ENCODE measurements around the gene CD79B. TPM values are rescaled to one million over a fixed set of nuclear protein-coding genes. Genes with fewer than 3 reads are reported as not detected.

Gene CD79B
- total and polyA plus RNA-seq, 10 of the 15 experiments (the other 5 are each of a cell fraction or from before 2014, with no cell fraction given), result 17.5 to 148 (median 79.1) TPM

DNA sequence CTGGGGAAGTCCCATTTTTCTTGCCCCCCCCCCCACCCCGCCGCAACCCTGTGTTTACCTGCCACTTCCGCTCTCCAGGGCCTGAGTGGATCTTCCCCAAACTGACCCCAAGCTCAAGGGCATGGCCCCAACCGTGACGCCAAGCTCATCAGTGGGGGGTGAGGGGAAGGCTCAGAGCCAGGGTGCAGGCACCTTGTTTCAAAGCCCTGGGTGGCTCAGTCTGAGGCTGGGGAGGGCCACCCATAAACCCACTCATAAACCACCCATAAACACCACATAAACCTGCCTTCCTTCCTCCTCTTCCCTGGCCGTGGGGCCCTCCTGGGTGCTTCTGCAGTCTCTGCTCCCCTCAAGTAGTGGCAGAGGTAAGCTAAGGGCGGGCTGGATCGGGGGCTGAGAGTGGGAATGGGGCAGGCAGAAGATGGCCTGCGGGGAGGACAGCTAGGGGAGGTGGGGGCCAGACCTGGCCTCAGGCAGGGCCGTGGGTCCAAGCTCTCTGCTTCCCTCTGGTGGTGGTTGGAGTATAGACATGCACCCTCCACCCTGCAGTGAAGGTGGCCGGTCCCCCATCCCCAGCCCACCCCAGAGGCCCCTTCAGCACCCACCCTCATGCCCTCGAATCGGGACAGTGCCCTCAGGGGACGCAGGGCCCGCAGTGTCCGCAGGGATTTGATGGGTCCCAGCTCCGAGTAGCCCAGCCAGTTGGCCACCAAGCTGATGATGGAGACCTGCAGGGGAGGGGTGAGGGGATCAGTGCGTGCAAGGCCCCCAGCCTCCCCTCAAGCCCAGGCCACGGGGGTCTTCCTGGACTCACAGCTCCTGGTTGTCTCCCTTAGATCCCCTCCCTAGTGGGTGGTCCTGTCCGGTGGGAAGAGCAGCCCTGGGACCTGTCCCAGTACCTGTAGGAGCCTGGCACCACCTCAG, 14.6 kb upstream of the CD79B start (continued):
- TF ChIP-seq MYC (IDR thresholded peaks at IDR 0.05; ENCODE audit: insufficient read depth, insufficient read length, insufficient replicate concordance, low read length, severe bottlenecking), result no peak
- TF ChIP-seq SP1 (IDR thresholded peaks at IDR 0.05; ENCODE audit: low read depth, low read length), result no peak
- TF ChIP-seq RELB (IDR thresholded peaks at IDR 0.05; ENCODE audit: low read depth), result 0 out of 2 replicates have a peak, but pooled peaks have one; percentile 19
- TF ChIP-seq PAX5 (IDR thresholded peaks at IDR 0.05; ENCODE audit: borderline replicate concordance, low read depth, low read length), result peak; percentile 84
- peak; percentile 24; the same call in 1 of the 2 replicates for TF ChIP-seq FOXK2 (IDR thresholded peaks at IDR 0.05)
- TF ChIP-seq MTA3 (IDR thresholded peaks at IDR 0.05; ENCODE audit: borderline replicate concordance, low read length), result no peak
- TF ChIP-seq REST (IDR thresholded peaks at IDR 0.05; ENCODE audit: low read depth, low read length), result no peak
- TF ChIP-seq CREB1 (IDR thresholded peaks at IDR 0.05; ENCODE audit: low read depth), result 0 out of 2 replicates have a peak, but pooled peaks have one; percentile 27
- TF ChIP-seq, protein P1, sequence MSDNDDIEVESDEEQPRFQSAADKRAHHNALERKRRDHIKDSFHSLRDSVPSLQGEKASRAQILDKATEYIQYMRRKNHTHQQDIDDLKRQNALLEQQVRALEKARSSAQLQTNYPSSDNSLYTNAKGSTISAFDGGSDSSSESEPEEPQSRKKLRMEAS (IDR thresholded peaks at IDR 0.05; ENCODE audit: low read depth, low read length), result no peak
- TF ChIP-seq MTA2 (IDR thresholded peaks at IDR 0.05; ENCODE audit: low read depth), result peak; percentile 61; the same call in 1 of the 2 replicates
- TF ChIP-seq, protein P2, sequence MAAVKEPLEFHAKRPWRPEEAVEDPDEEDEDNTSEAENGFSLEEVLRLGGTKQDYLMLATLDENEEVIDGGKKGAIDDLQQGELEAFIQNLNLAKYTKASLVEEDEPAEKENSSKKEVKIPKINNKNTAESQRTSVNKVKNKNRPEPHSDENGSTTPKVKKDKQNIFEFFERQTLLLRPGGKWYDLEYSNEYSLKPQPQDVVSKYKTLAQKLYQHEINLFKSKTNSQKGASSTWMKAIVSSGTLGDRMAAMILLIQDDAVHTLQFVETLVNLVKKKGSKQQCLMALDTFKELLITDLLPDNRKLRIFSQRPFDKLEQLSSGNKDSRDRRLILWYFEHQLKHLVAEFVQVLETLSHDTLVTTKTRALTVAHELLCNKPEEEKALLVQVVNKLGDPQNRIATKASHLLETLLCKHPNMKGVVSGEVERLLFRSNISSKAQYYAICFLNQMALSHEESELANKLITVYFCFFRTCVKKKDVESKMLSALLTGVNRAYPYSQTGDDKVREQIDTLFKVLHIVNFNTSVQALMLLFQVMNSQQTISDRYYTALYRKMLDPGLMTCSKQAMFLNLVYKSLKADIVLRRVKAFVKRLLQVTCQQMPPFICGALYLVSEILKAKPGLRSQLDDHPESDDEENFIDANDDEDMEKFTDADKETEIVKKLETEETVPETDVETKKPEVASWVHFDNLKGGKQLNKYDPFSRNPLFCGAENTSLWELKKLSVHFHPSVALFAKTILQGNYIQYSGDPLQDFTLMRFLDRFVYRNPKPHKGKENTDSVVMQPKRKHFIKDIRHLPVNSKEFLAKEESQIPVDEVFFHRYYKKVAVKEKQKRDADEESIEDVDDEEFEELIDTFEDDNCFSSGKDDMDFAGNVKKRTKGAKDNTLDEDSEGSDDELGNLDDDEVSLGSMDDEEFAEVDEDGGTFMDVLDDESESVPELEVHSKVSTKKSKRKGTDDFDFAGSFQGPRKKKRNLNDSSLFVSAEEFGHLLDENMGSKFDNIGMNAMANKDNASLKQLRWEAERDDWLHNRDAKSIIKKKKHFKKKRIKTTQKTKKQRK (IDR thresholded peaks at IDR 0.05; ENCODE audit: low read depth, low read length), result no peak
- TF ChIP-seq SUPT20H (IDR thresholded peaks at IDR 0.05; ENCODE audit: borderline replicate concordance, control insufficient read depth, low read depth, low read length), result no peak
- TF ChIP-seq, protein P3, sequence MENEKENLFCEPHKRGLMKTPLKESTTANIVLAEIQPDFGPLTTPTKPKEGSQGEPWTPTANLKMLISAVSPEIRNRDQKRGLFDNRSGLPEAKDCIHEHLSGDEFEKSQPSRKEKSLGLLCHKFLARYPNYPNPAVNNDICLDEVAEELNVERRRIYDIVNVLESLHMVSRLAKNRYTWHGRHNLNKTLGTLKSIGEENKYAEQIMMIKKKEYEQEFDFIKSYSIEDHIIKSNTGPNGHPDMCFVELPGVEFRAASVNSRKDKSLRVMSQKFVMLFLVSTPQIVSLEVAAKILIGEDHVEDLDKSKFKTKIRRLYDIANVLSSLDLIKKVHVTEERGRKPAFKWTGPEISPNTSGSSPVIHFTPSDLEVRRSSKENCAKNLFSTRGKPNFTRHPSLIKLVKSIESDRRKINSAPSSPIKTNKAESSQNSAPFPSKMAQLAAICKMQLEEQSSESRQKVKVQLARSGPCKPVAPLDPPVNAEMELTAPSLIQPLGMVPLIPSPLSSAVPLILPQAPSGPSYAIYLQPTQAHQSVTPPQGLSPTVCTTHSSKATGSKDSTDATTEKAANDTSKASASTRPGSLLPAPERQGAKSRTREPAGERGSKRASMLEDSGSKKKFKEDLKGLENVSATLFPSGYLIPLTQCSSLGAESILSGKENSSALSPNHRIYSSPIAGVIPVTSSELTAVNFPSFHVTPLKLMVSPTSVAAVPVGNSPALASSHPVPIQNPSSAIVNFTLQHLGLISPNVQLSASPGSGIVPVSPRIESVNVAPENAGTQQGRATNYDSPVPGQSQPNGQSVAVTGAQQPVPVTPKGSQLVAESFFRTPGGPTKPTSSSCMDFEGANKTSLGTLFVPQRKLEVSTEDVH (IDR thresholded peaks at IDR 0.05; ENCODE audit: low read depth, partially characterized antibody), result no peak
- TF ChIP-seq EP300 (IDR thresholded peaks at IDR 0.05; ENCODE audit: borderline replicate concordance in 1 of 2, control insufficient read depth in 1 of 2, low read depth in 2 of 2, low read length in 2 of 2), result no peak
- TF ChIP-seq SMARCA5 (IDR thresholded peaks at IDR 0.05), result peak; percentile 66
- TF ChIP-seq SREBF1 (IDR thresholded peaks at IDR 0.05; ENCODE audit: low read length), result no peak

All from GM12878 (cell line).